Bronchial epithelial cell (primary cell): ENCODE measurements around the gene TEAD3. TPM values are rescaled to one million over a fixed set of nuclear protein-coding genes. Genes with fewer than 3 reads are reported as not detected.

Experiments
- DNase-seq: peaks from one replicate; pipeline ENCODE4 v3.0.0-alpha.2; 2010; ENCODE audit warnings: low read depth
- FAIRE-seq: peaks from 2 replicates; lab custom pipeline; 2011; peaks lifted over from hg19 to GRCh38; lab: Jason Lieb, UNC
- H3K27me3 ChIP-seq: 2 replicates; pipeline ENCODE4 v1.5.1; 2011; ENCODE audit warnings: low read length; ENCODE audit not compliant: control insufficient read depth, insufficient read depth
- H3K36me3 ChIP-seq: 2 replicates; pipeline ENCODE4 v1.5.1; 2011; ENCODE audit warnings: low read length; ENCODE audit not compliant: control insufficient read depth, insufficient read depth
- H3K4me3 ChIP-seq: 2 replicates; pipeline ENCODE4 v1.5.1; 2011; ENCODE audit warnings: mild to moderate bottlenecking, low read depth, low read length, control low read depth
- CTCF ChIP-seq: IDR thresholded peaks from 2 replicates; pipeline ENCODE4 v1.5.1; 2011; ENCODE audit warnings: mild to moderate bottlenecking, moderate library complexity, low read length, control low read depth, inconsistent platforms; ENCODE audit not compliant: insufficient read depth, severe bottlenecking
- total RNA-seq: library from RNA; depleted of rRNA; stranded (reverse); fragments of >200 nt; gene quantifications from 2 replicates; pipeline ENCODE4 v1.2.1, GENCODE V29; 2014

The TEAD3 gene
- total RNA-seq, 1 donor from 2014 or later: 5.3 TPM

- no peak overlapping the region for H3K4me3 ChIP-seq
Measured at GRCh38 chr6:35487658-35488516, 9.0 kb downstream of the TEAD3 start.

GRCh38 chr6:35486005-35486925, 10.6 kb downstream of the TEAD3 start:
- DNase-seq (peak; percentile 91), FAIRE-seq (no peak)
- Histone ChIP-seq H3K4me3 (peak overlapping the region; percentile 11), H3K36me3 (peaks cover 13% of the 10 kb centered on the region), H3K27me3 (no peaks in the 10 kb centered on the region)
- TF ChIP-seq CTCF: no peak

More at GRCh38 chr6:35487658-35488516, 9.0 kb downstream of the TEAD3 start:
- FAIRE-seq (no peak), DNase-seq (peak; percentile 66)
- Histone ChIP-seq H3K27me3 (no peaks in the 10 kb centered on the region), H3K36me3 (peaks cover 11% of the 10 kb centered on the region)
- no peak for TF ChIP-seq CTCF

GRCh38 chr6:35485402-35485877, 11.4 kb downstream of the TEAD3 start:
- H3K27me3 ChIP-seq: no peaks in the 10 kb centered on the region
- no peak for FAIRE-seq
- no peak for TF ChIP-seq CTCF
- H3K36me3 ChIP-seq: peaks cover 15% of the 10 kb centered on the region
- DNase-seq: peak; percentile 54
- peak overlapping the region; percentile 11 for H3K4me3 ChIP-seq

GRCh38 chr6:35484921-35485392, 11.9 kb downstream of the TEAD3 start:
- no peak for FAIRE-seq
- H3K36me3 ChIP-seq: peaks cover 15% of the 10 kb centered on the region
- H3K4me3 ChIP-seq: no peak overlapping the region
- no peak for TF ChIP-seq CTCF
- DNase-seq: peak; percentile 80
- H3K27me3 ChIP-seq: no peaks in the 10 kb centered on the region

GRCh38 chr6:35483893-35484645, 12.8 kb downstream of the TEAD3 start:
- FAIRE-seq (no peak), DNase-seq (no peak)
- Histone ChIP-seq H3K36me3 (peaks cover 18% of the 10 kb centered on the region), H3K27me3 (no peaks in the 10 kb centered on the region), H3K4me3 (no peak overlapping the region)
- no peak for TF ChIP-seq CTCF
